Heart right ventricle (tissue), 16 donors: Measurements from ENCODE around the gene RPL12. TPM values are rescaled to one million over a fixed set of nuclear protein-coding genes. Genes with fewer than 3 reads are reported as not detected.

Experiments used
- ATAC-seq, 8 donors: fragments of 200-7000 bp; cut with Tn5 transposase; one replicate each; pipeline ENCODE4 v1.9.1; 2020; ENCODE audit warnings: mild to moderate bottlenecking in 8 of 8, moderate library complexity in 8 of 8, moderate number of reproducible peaks in 1 of 8
- DNase-seq, 2 donors: peaks; one replicate each; pipeline ENCODE4 v3.0.0-alpha.2; 2020
- H3K27ac ChIP-seq, 10 donors: fragments of 200-600 bp; sonication (generic) in 2 of 10; one replicate each; pipeline versions ENCODE4 v1.5.0 to v1.8.0; 2020 to 2022; ENCODE audit warnings: mild to moderate bottlenecking in 3 of 10
- H3K27me3 ChIP-seq, 7 donors: fragments of 200-600 bp; one replicate each; pipeline ENCODE4 v1.8.0; 2021 to 2022; ENCODE audit warnings: mild to moderate bottlenecking in 2 of 7
- H3K36me3 ChIP-seq, 9 donors: fragments of 200-600 bp; sonication (generic) in 1 of 9; one replicate each; pipeline versions ENCODE4 v1.5.0 to v1.8.0; 2020 to 2022; ENCODE audit warnings: mild to moderate bottlenecking in 2 of 9
- H3K4me1 ChIP-seq, 9 donors: fragments of 200-600 bp; sonication (generic) in 1 of 9; one replicate each; pipeline versions ENCODE4 v1.5.0 to v1.8.0; 2020 to 2022; ENCODE audit warnings: mild to moderate bottlenecking in 4 of 9
- H3K4me3 ChIP-seq, 10 donors: fragments of 200-600 bp; sonication (generic) in 2 of 10; one replicate each; pipeline versions ENCODE4 v1.5.0 to v1.8.0; 2020 to 2022; ENCODE audit warnings: mild to moderate bottlenecking in 7 of 10, moderate library complexity in 2 of 10
- H3K9me3 ChIP-seq, 11 donors: fragments of 200-600 bp in 10 of 11; sonication (generic) in 2 of 11; one replicate each; pipeline versions ENCODE4 v1.5.0 to v1.8.0; 2013 to 2022; ENCODE audit warnings: mild to moderate bottlenecking in 2 of 11, control low read depth in 1 of 11, moderate library complexity in 1 of 11
- WGBS, 2 donors: extraction: QIAGEN DNeasy Blood & Tissue Kit; methylation state at CpG; one replicate each; pipeline ENCODE4 v1.1.7; 2013; ENCODE audit warnings: inconsistent platforms in 1 of 2; 5-methylcytosine and 5-hydroxymethylcytosine counted together
- intact Hi-C, 10 donors: fragments of 100-400 bp; cut with DNase I; formaldehyde crosslinking; loops; one replicate each; pipeline versions ENCODE4 v1.11.1 to v1.14.2; 2022
- polyA plus RNA-seq, 2 donors: library from polyadenylated mRNA; stranded (reverse); fragments of 200-250 nt; gene quantifications; one replicate each; pipeline ENCODE4 v1.2.3, GENCODE V29; 2013
- total RNA-seq, 10 donors: library from RNA; stranded (reverse); fragmentation: NEBNext Ultra II Directional in 3 of 10; extraction: Animal tissue kit (Norgen Biotek cat#: 25700) in 3 of 10; gene quantifications; one replicate each; pipeline versions ENCODE4 v1.2.1 to v1.2.4, GENCODE V29; 2021 to 2023
- TF ChIP-seq, protein P1 (sequence below), 9 donors: fragments of 200-600 bp; sonication (generic) in 2 of 9; IDR thresholded peaks; one replicate each; pipeline versions ENCODE4 v1.5.0 to v1.8.0; 2021 to 2022; ENCODE audit warnings: antibody characterized with exemption in 9 of 9, mild to moderate bottlenecking in 5 of 9, moderate library complexity in 1 of 9
- donor health status: Arrhythmogenic right ventricular cardiomyopathy.
- donor health status: ischemic (EF 13 %, LVEDD 7.1; RV severe dilation, severe dysfunction).
- donor health status: healthy with polysubstance abuse.
- donor health status: DM: no; HTN: yes; CAD: no.
- donor health status: DM: no; HTN: no; CAD: no.
- donor health status: ischemic (EF 25% LVEDD 6.9; RV normal size, moderate dysfunction).
- donor health status: ischemic (EF 25% LVEDD 5.7; RV mildly dilated, moderate dysfunction).
- donor health status: healthy.
- donor health status: DM: yes; HTN: yes; CAD: no.
- donor health status: Ischemic cardiomyopathy.
- donor health status: ischemic (EF 35%, LVEDD 5.7; RV mildly dilated, moderate dysfunction).
- donor health status: nonischemic (EF 11% LVEDD 7.7; RV severe dilation, severe dysfunction).
- donor health status: DM: yes; HTN: yes; CAD: no.
- donor health status: PGD.
- donor health status: ischemic (EF 29% LVEDD 5.4; RV normal size, mild dysfunction).
- donor health status: nonischemic (EF 23%, LVEDD 6.1; RV moderate dilation, normal function).

The RPL12 gene
- total and polyA plus RNA-seq, 12 donors = 409 to 1,920 (median 536) TPM

DNA sequence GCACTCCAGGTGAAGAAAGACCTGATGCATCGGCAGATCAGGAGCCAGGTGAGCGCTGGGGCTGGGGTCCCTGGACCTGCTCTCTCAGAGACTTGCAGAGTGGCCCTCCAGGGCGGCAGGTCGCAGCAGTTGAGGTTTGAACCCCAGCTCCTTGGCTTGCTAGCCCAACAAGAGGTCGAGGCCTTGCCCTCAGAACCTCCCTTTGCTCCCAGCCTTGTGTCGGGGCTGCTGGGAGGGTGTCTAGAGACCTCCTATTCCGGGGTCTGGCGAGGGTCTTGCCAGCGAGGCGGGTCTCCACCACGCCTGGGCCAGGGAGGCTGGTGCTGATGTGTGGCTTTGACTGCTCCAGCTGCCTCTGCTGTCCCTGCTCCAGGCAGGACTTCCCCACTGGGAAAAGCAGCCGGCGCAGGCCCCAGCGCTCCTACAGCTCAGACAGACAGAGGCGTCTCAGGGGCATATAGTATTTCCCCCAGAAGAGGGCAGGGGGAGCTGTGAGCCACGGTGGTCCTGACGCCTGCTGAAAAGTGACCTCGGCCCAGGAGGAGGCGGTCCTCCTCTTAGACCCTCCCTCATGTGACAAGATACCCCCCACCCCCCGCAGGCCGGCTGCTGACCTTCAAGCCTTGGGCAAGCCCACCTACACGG lies 38.4 kb upstream of the RPL12 start:
- H3K27ac ChIP-seq = no peak overlapping the region
- peaks cover 0 to 22% (median 7%) of the 10 kb centered on the region in 9 donors for H3K4me1 ChIP-seq
- DNase-seq = no peak
- H3K36me3 ChIP-seq = peaks cover 0 to 100% (median 32%) of the 10 kb centered on the region in 9 donors
- ATAC-seq = no peak
- intact Hi-C loops = loop anchor here in 1 of 10 donors (10.0 kb wide), 1 partner anchor 205 kb away; no protein-coding TSS in a partner anchor
- H3K9me3 ChIP-seq = no peaks in the 10 kb centered on the region
- H3K4me3 ChIP-seq = no peak overlapping the region
- 78 to 81% methylated on average over 22 of the region's 22 CpGs for WGBS, 2 donors
- H3K27me3 ChIP-seq = no peaks in the 10 kb centered on the region
- TF ChIP-seq, protein P1, sequence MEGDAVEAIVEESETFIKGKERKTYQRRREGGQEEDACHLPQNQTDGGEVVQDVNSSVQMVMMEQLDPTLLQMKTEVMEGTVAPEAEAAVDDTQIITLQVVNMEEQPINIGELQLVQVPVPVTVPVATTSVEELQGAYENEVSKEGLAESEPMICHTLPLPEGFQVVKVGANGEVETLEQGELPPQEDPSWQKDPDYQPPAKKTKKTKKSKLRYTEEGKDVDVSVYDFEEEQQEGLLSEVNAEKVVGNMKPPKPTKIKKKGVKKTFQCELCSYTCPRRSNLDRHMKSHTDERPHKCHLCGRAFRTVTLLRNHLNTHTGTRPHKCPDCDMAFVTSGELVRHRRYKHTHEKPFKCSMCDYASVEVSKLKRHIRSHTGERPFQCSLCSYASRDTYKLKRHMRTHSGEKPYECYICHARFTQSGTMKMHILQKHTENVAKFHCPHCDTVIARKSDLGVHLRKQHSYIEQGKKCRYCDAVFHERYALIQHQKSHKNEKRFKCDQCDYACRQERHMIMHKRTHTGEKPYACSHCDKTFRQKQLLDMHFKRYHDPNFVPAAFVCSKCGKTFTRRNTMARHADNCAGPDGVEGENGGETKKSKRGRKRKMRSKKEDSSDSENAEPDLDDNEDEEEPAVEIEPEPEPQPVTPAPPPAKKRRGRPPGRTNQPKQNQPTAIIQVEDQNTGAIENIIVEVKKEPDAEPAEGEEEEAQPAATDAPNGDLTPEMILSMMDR (IDR thresholded peaks at IDR 0.05) = no peak

GRCh38 chr9:127488946-127489345 lies 37.7 kb upstream of the RPL12 start:
- WGBS, 2 donors = 83 to 90% methylated on average over 8 of the region's 8 CpGs
- no peak overlapping the region for H3K27ac ChIP-seq
- no peaks in the 10 kb centered on the region for H3K27me3 ChIP-seq
- intact Hi-C loops = no loop called here
- H3K9me3 ChIP-seq = no peaks in the 10 kb centered on the region
- peaks cover 0 to 15% (median 2%) of the 10 kb centered on the region in 9 donors for H3K4me1 ChIP-seq
- ATAC-seq = no peak
- TF ChIP-seq, protein P1 (IDR thresholded peaks at IDR 0.05) = no peak
- DNase-seq = no peak
- H3K4me3 ChIP-seq = no peak overlapping the region
- peaks cover 0 to 100% (median 32%) of the 10 kb centered on the region in 9 donors for H3K36me3 ChIP-seq

GRCh38 chr9:127485995-127486394 lies 34.8 kb upstream of the RPL12 start:
- WGBS, 2 donors = 90 to 91% methylated on average over 11 of the region's 11 CpGs
- H3K9me3 ChIP-seq = no peaks in the 10 kb centered on the region
- no peaks in the 10 kb centered on the region for H3K4me1 ChIP-seq
- H3K36me3 ChIP-seq = peaks cover 0 to 100% (median 40%) of the 10 kb centered on the region in 9 donors
- no peak overlapping the region for H3K27ac ChIP-seq
- peak in 1 of 8 donors; percentile 37 for ATAC-seq
- no peak overlapping the region for H3K4me3 ChIP-seq
- DNase-seq = no peak
- no peaks in the 10 kb centered on the region for H3K27me3 ChIP-seq
- TF ChIP-seq, protein P1 (IDR thresholded peaks at IDR 0.05) = no peak
- intact Hi-C loops = no loop called here

GRCh38 chr9:127482662-127483061 lies 31.5 kb upstream of the RPL12 start:
- TF ChIP-seq, protein P1 (IDR thresholded peaks at IDR 0.05) = no peak
- 98 to 99% methylated on average over 9 of the region's 9 CpGs for WGBS, 2 donors
- DNase-seq = no peak
- H3K4me3 ChIP-seq = no peak overlapping the region
- no peaks in the 10 kb centered on the region for H3K9me3 ChIP-seq
- peaks cover 0 to 100% (median 53%) of the 10 kb centered on the region in 9 donors for H3K36me3 ChIP-seq
- no peaks in the 10 kb centered on the region for H3K27me3 ChIP-seq
- ATAC-seq = no peak
- H3K4me1 ChIP-seq = no peaks in the 10 kb centered on the region
- no peak overlapping the region for H3K27ac ChIP-seq
- intact Hi-C loops = no loop called here
